Skin epidermis (tissue), 12 donors: ENCODE data around the gene KIAA2012.
"Not testable (repeated sequence)": the region's sequence is repeated elsewhere in the genome, so short reads cannot be mapped to it uniquely, and the experiment has no call there.

Experiments
- H3K27ac ChIP-seq, 21 experiments: fragments of 200-600 bp; sonication (generic) in 11 of 21; one replicate each; pipeline ENCODE4 v1.5.0; 2020; ENCODE audit warnings: mild to moderate bottlenecking in 3 of 21, inconsistent platforms in 2 of 21, moderate library complexity in 2 of 21
- H3K4me3 ChIP-seq, 7 experiments: fragments of 200-600 bp; sonication (generic) in 2 of 7; one replicate each; pipeline ENCODE4 v1.5.0; 2020; ENCODE audit warnings: inconsistent platforms in 2 of 7, mild to moderate bottlenecking in 2 of 7, moderate library complexity in 1 of 7

KIAA2012 gene

GRCh38 chr2:202135091-202135874 is 62.2 kb downstream of the KIAA2012 start:
- H3K27ac ChIP-seq = peak overlapping the region in 3 of 21 experiments; percentile 13 to 29 (median 25)
- no peak overlapping the region for H3K4me3 ChIP-seq

- H3K4me3 ChIP-seq = not testable (repeated sequence)
- peak overlapping the region in 1 of 21 experiments; percentile 29 for H3K27ac ChIP-seq
Observed at GRCh38 chr2:202136039-202136438, 63.0 kb downstream of the KIAA2012 start.

- H3K27ac ChIP-seq = no peak overlapping the region
Observed at GRCh38 chr2:202136526-202136925, 63.5 kb downstream of the KIAA2012 start.

GRCh38 chr2:202140522-202141252 is 67.6 kb downstream of the KIAA2012 start:
- Histone ChIP-seq H3K4me3 (no peak overlapping the region), H3K27ac (peak overlapping the region in 1 of 21 experiments; percentile 16)

More at GRCh38 chr2:202136526-202136925, 63.5 kb downstream of the KIAA2012 start:
- H3K4me3 ChIP-seq = no peak overlapping the region

GRCh38 chr2:202141329-202141947 is 68.4 kb downstream of the KIAA2012 start:
- no peak overlapping the region for H3K4me3 ChIP-seq
- H3K27ac ChIP-seq = no peak overlapping the region

GRCh38 chr2:202142540-202142939 is 69.5 kb downstream of the KIAA2012 start:
- Histone ChIP-seq H3K4me3 (no peak overlapping the region), H3K27ac (no peak overlapping the region)

- H3K27ac ChIP-seq = peak overlapping the region in 4 of 21 experiments; percentile 51 to 89 (median 77)
Observed at GRCh38 chr2:202147775-202148174, 74.7 kb downstream of the KIAA2012 start.

GRCh38 chr2:202148515-202149154 is 75.6 kb downstream of the KIAA2012 start:
- H3K27ac ChIP-seq = peak overlapping the region in 17 of 21 experiments; percentile 26 to 89 (median 70)
- no peak overlapping the region for H3K4me3 ChIP-seq

More at GRCh38 chr2:202147775-202148174, 74.7 kb downstream of the KIAA2012 start:
- H3K4me3 ChIP-seq = no peak overlapping the region

- peak overlapping the region in 17 of 21 experiments; percentile 26 to 89 (median 70) for H3K27ac ChIP-seq
Observed at GRCh38 chr2:202149155-202149762, 76.2 kb downstream of the KIAA2012 start.

GRCh38 chr2:202149936-202150335 is 76.9 kb downstream of the KIAA2012 start:
- H3K27ac ChIP-seq = peak overlapping the region in 10 of 21 experiments; percentile 2 to 89 (median 70)
- H3K4me3 ChIP-seq = no peak overlapping the region

More at GRCh38 chr2:202149155-202149762, 76.2 kb downstream of the KIAA2012 start:
- no peak overlapping the region for H3K4me3 ChIP-seq

GRCh38 chr2:202152104-202152715 is 79.2 kb downstream of the KIAA2012 start:
- peak overlapping the region in 2 of 21 experiments; percentile 1 to 44 for H3K27ac ChIP-seq
- no peak overlapping the region for H3K4me3 ChIP-seq

- H3K27ac ChIP-seq = no peak overlapping the region
- H3K4me3 ChIP-seq = no peak overlapping the region
Observed at GRCh38 chr2:202154613-202155012, 81.6 kb downstream of the KIAA2012 start.

GRCh38 chr2:202157211-202157990 is 84.3 kb downstream of the KIAA2012 start:
- no peak overlapping the region for H3K27ac ChIP-seq
- no peak overlapping the region for H3K4me3 ChIP-seq

- no peak overlapping the region for H3K27ac ChIP-seq
- H3K4me3 ChIP-seq = no peak overlapping the region
Observed at GRCh38 chr2:202158796-202159195, 85.7 kb downstream of the KIAA2012 start.

GRCh38 chr2:202161151-202161835 is 88.2 kb downstream of the KIAA2012 start:
- no peak overlapping the region for H3K4me3 ChIP-seq
- no peak overlapping the region for H3K27ac ChIP-seq

GRCh38 chr2:202164411-202164810 is 91.4 kb downstream of the KIAA2012 start:
- H3K4me3 ChIP-seq = no peak overlapping the region
- H3K27ac ChIP-seq = no peak overlapping the region

- Histone ChIP-seq H3K27ac (no peak overlapping the region), H3K4me3 (no peak overlapping the region)
Observed at GRCh38 chr2:202165208-202165607, 92.2 kb downstream of the KIAA2012 start.

GRCh38 chr2:202165945-202166344 is 92.9 kb downstream of the KIAA2012 start:
- H3K27ac ChIP-seq = no peak overlapping the region
- no peak overlapping the region for H3K4me3 ChIP-seq
